ENCODE measurements around the gene HSPA6.
"Not testable (repeated sequence)": the region's sequence is repeated elsewhere in the genome, so short reads cannot be mapped to it uniquely, and the experiment has no call there.

The HSPA6 gene

DNA sequence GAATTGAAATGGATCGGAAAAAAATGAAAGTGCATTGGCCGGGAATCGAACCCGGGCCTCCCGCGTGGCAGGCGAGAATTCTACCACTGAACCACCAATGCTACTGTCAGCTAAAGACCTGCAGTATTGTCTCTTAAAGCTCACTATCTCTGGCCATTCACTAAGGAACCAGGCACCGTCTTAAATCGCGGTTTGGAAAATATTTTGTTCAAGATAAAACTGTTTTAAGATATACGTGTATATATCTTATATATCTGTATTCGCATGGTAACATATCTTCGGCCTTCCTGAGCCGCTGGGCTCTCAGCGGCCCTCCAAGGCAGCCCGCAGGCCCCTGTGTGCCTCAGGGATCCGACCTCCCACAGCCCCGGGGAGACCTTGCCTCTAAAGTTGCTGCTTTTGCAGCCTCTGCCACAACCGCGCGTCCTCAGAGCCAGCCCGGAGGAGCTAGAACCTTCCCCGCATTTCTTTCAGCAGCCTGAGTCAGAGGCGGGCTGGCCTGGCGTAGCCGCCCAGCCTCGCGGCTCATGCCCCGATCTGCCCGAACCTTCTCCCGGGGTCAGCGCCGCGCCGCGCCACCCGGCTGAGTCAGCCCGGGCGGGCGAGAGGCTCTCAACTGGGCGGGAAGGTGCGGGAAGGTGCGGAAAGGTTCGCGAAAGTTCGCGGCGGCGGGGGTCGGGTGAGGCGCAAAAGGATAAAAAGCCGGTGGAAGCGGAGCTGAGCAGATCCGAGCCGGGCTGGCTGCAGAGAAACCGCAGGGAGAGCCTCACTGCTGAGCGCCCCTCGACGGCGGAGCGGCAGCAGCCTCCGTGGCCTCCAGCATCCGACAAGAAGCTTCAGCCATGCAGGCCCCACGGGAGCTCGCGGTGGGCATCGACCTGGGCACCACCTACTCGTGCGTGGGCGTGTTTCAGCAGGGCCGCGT lies at the start of gene HSPA6:
Gene HSPA6, plus strand, starts transcription at position 724 of the 925 bp plus-strand sequence. Its CDS starts 119 bp downstream, at position 843.
- peak; percentile 52 for DNase-seq

- not testable (repeated sequence) for DNase-seq
These were observed 46.6 kb upstream of the HSPA6 start for GRCh38 chr1:161477711-161478110.

GRCh38 chr1:161478985-161479384 lies 45.4 kb upstream of the HSPA6 start:
- DNase-seq, result no peak

GRCh38 chr1:161480381-161481035 lies 43.8 kb upstream of the HSPA6 start:
- DNase-seq, result no peak

- no peak for DNase-seq
These were observed 42.5 kb upstream of the HSPA6 start for GRCh38 chr1:161481624-161482392.

DNA sequence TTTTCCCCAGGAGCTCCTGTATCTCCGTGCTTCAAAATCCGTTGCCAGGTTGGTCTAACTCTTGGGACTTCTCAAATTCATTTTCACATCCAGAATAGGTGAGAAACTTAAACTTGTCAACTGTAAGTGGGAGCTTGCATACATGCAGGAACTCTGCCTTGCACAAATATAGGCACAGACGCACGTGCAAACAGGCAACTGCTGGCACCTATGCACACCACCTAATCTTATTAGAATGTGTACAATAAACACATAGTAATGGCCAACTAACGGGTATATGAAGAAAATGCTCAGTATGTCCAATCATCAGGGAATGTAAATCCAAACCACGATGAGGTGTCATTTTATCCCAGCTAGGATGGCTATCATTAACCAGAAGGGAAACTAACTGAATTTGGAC lies 41.7 kb upstream of the HSPA6 start:
- no peak for DNase-seq

DNA sequence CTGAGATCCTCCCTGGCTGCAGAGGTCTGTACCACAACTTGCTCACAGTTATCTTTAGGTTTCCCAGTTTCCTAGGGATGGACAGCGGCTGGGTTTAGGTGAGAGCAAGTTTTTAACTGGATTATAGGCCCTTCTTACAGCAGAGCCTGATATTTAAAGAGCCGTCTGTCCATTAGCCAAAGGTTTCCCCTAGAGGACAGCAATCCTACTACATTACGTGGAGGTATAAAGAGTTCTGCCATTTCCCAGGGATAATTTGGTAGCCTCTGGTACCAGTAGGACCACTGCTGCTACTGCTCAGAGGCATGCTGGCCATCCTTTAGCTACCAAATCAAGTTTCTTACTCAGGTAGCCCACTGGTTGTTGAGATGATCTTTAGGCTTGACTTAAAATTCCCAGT lies 41.0 kb upstream of the HSPA6 start:
- no peak for DNase-seq

- no peak for DNase-seq
These were observed 39.7 kb upstream of the HSPA6 start for GRCh38 chr1:161484613-161485012.

DNA sequence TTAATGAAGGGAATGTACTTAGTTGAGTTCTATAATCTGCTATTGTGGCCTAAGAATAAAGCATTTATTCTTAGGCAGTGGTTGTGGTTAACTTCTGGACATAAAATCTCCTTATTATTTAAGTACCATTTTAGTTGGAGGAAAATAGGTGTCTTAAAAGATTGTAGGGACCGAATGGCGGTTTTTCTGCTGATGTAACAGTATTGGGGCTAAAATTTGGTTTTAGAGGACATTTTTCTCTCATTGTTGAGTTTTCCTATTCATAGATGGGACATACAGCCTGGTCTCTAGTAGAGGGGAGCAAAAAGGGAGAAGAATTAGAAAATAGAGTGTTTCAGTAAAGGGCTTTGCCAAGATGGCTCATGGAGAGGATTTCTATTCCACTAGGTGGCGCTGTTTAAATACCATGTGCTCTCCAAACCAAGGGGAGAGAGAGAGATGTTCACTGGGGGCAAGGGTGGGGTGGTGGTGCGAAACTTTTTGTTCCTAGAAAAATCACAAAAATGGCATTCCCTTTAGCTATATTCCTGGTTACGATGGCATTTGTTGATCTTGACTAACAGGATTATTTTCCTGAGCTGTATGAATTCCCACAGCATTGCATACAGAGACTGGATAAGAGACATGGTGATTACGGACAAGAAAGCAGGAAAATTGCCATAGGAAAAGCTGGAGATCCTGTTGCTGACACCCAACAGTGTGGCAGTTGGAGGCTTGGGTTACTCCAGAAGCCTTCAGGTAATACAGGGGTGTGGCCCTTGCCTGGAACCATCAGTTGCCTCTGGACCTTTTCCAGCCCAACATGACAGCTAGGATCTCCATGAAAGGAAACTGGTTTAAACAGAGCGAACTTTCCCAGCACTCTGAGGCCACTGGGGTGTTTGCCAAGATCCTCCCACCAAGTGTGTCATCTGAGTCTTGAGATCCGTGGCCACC lies 37.3 kb upstream of the HSPA6 start:
- peak; percentile 35 for DNase-seq

- DNase-seq, result no peak
These were observed 32.9 kb upstream of the HSPA6 start for GRCh38 chr1:161491472-161491871.

- no peak for DNase-seq
These were observed 31.5 kb upstream of the HSPA6 start for GRCh38 chr1:161492827-161493226.

- no peak for DNase-seq
These were observed 30.1 kb upstream of the HSPA6 start for GRCh38 chr1:161494091-161494735.

DNA sequence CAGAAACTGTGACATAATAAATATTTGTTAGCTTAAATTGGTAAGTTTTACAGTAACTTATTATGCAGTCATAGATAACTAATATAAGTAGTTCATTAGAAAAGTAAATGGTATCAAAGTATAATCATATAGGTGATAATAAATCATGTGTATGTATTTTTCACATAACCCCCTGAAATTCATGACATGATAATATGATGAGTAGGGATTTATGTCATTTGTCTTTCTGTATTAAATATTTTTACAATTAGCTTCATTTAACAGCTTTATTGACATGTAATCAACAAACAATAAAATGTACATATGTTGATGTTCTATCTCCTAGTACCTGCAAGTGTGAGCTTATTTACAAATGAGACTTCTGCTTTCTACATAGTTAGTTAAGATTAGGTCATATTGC lies 28.9 kb upstream of the HSPA6 start:
- DNase-seq, result no peak

GRCh38 chr1:161497961-161498360 lies 26.4 kb upstream of the HSPA6 start:
- no peak for DNase-seq

- DNase-seq, result no peak
These were observed 25.7 kb upstream of the HSPA6 start for GRCh38 chr1:161498646-161499045.

GRCh38 chr1:161499099-161500039 lies 25.0 kb upstream of the HSPA6 start:
- DNase-seq, result no peak

- DNase-seq, result no peak
These were observed 23.1 kb upstream of the HSPA6 start for GRCh38 chr1:161501234-161501633.

DNA sequence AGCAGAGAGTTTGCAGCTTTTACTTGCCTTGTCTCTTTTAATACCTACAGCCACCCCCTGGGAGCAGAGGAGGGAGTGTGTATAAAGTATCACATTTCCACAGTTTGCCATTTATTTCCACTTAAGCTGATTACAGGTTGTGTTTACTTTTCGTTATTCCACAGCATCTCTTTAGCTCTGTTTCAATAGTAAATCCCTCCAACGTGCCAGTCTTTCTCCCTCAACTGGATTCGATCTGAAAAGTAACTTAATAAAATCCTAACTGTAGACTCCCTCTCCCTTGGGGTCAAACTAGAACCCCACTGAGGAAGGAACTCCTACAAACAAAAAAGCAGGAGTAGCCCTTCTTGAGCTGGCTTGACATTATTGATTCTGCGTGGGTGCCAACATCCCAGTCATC lies 22.2 kb upstream of the HSPA6 start:
- DNase-seq, result no peak

GRCh38 chr1:161502641-161503393 lies 21.5 kb upstream of the HSPA6 start:
- no peak for DNase-seq

GRCh38 chr1:161503394-161503748 lies 21.0 kb upstream of the HSPA6 start:
- no peak for DNase-seq
